OCI-LY3 (cell line): Measurements from ENCODE around the gene PELO.

Experiments
- CTCF ChIP-seq: fragments of 200-600, 300-600 bp; sonication (generic); IDR thresholded peaks from 2 replicates; pipeline ENCODE4 v1.5.1; 2014; ENCODE audit warnings: antibody characterized with exemption, low read length, low read depth
- EZH2phosphoT487 ChIP-seq: fragments of 200-600 bp; shearing (Covaris generic); IDR thresholded peaks from 2 replicates; pipeline ENCODE4 v1.6.1; 2018; ENCODE audit warnings: antibody characterized with exemption, mixed run types, low read depth

DNA sequence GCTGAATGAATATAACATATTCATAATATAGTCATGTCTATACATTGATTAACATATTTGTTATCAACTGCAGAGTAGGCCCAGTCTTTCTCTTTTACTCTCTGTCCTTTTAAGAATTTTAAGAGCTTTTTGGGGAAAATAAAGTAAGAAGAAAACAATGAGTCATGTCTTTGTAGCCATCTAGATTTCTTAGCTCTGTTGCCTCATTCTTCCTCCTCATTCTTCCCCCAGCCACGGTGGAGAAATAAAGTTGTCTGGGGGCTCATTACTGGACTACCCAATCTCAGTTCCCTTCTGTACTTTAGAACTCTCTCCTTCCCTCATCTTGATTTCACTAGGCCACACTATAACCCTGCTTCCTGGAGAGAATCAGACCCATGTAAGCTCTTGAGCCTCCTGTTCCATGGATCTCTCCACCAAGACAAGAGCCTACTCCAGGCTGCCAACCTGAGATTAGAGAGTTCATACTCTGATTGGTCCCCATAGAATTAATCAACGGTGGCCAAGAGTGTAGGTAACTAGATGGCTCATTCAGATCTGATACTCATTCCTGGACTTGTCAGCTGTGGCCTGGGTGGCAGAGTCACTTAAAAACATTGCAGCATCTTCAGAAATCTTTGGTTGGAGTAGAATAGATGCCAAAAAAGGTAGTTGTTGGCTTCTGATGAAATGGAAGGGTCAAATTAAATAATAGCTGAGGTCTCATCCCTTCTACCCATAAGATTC lies 44.2 kb downstream of the PELO start:
- TF ChIP-seq CTCF = no peak
- no peak for TF ChIP-seq EZH2phosphoT487
